ENCODE results near the gene ERGIC3. TPM values are rescaled to one million over a fixed set of nuclear protein-coding genes. Genes with fewer than 3 reads are reported as not detected.

ERGIC3 gene
- polyA plus RNA-seq, 1 of the 3 experiments (the other 2 are of a cell fraction): 661 TPM

DNA sequence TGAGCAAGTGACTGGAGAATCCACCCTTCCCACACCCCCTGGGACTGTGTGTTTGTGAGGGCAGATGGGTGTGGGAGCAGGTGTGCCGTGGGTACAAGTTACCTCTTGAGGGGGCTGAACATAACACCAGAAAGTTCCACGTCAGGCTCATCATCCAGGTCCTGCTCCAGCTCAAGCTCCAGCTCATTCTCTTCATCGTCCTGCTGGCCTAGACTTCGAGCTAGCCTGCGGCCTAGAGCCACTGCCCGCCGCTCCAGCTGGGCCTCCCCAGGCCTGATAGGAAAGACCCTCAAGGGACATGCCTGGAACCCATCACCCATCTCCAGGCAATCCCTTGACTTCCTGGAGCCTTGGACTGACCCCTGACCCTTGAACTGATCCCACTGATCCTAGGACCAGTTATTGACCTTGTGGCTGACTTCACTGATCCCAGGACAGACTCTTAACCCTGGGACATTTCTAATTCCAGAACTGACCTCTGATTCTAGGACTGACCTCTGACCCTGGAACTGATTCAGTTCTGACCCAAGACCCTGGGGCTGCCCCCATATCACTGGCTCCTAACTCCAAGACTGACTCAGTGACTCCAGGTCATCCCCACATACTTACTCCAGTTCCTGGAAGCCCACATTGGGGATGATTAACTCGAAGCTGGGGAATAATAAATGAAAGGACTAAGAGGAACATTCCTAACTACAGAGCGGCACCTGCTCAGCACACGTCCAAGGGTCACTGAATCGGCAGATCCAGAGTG is 62.0 kb downstream of the ERGIC3 start:
- no peaks in the 10 kb centered on the region for H3K27me3 ChIP-seq (ENCODE audit: insufficient read depth)
- DNase-seq: no peak
- no peaks in the 10 kb centered on the region for H3K36me3 ChIP-seq (replicated peaks in 1 of 2; ENCODE audit: control insufficient read depth in 1 of 2, insufficient read depth in 2 of 2, low read length in 1 of 2)
- no peak overlapping the region for H2AFZ ChIP-seq (ENCODE audit: low read depth)
- no peaks in the 10 kb centered on the region for H4K20me1 ChIP-seq (ENCODE audit: insufficient read depth)
- no peak overlapping the region for H3K9ac ChIP-seq
- no peak overlapping the region for H3K4me3 ChIP-seq (ENCODE audit: low read depth in 2 of 2, low read length in 1 of 2)
- H3K79me2 ChIP-seq (ENCODE audit: insufficient read depth): no peaks in the 10 kb centered on the region
- no peak overlapping the region for H3K27ac ChIP-seq (ENCODE audit: low read depth in 2 of 2, low read length in 1 of 2)
- H3K4me1 ChIP-seq (ENCODE audit: control insufficient read depth in 1 of 2, insufficient read depth in 2 of 2, low read depth in 1 of 2, low read length in 1 of 2): peaks cover 0 to 10% of the 10 kb centered on the region in 2 experiments; a peak in 1 of 4 replicates
- TF ChIP-seq MXI1 (IDR thresholded peaks at IDR 0.05; ENCODE audit: low read depth, low read length) (no peak), RXRA (IDR thresholded peaks at IDR 0.05; ENCODE audit: borderline replicate concordance, low read depth) (no peak), NRF1 (IDR thresholded peaks at IDR 0.05; ENCODE audit: low read depth, low read length) (no peak), RFX5 (IDR thresholded peaks at IDR 0.05; ENCODE audit: low read length) (no peak)
- WGBS (ENCODE audit: low lambda C conversion rate): 92% methylated on average over 11 of the region's 11 CpGs
- no peaks in the 10 kb centered on the region for H3F3A ChIP-seq (replicated peaks; ENCODE audit: insufficient read depth)
- CTCF ChIA-PET: interaction anchor here (0.7 to 1.9 kb wide), 4 partner anchors 10 to 92 kb away, joined by 3 to 5 read pairs (median 4); no protein-coding TSS in a partner anchor
- POLR2A ChIA-PET: interaction anchor here (1.2 kb wide), 1 partner anchor 12 kb away, joined by 4 read pairs; no protein-coding TSS in a partner anchor
- no peaks in the 10 kb centered on the region for H3K9me2 ChIP-seq
- H3K4me2 ChIP-seq: no peak overlapping the region
- no peaks in the 10 kb centered on the region for H3K9me3 ChIP-seq

- Histone ChIP-seq H3K36me3 (replicated peaks in 1 of 2; ENCODE audit: control insufficient read depth in 1 of 2, insufficient read depth in 2 of 2, low read length in 1 of 2) (no peaks in the 10 kb centered on the region), H3K4me3 (ENCODE audit: low read depth in 2 of 2, low read length in 1 of 2) (no peak overlapping the region), H3F3A (replicated peaks; ENCODE audit: insufficient read depth) (no peaks in the 10 kb centered on the region), H3K27ac (ENCODE audit: low read depth in 2 of 2, low read length in 1 of 2) (no peak overlapping the region), H3K4me2 (no peak overlapping the region), H3K9me3 (no peaks in the 10 kb centered on the region), H3K9ac (no peak overlapping the region), H3K4me1 (ENCODE audit: control insufficient read depth in 1 of 2, insufficient read depth in 2 of 2, low read depth in 1 of 2, low read length in 1 of 2) (peaks cover 0 to 10% of the 10 kb centered on the region in 2 experiments; a peak in 1 of 4 replicates), H2AFZ (ENCODE audit: low read depth) (no peak overlapping the region), H4K20me1 (ENCODE audit: insufficient read depth) (no peaks in the 10 kb centered on the region), H3K27me3 (ENCODE audit: insufficient read depth) (no peaks in the 10 kb centered on the region), H3K79me2 (ENCODE audit: insufficient read depth) (no peaks in the 10 kb centered on the region), H3K9me2 (no peaks in the 10 kb centered on the region)
- peak; percentile 45 for DNase-seq
- WGBS (ENCODE audit: low lambda C conversion rate): 52% methylated on average over 2 of the region's 4 CpGs
- TF ChIP-seq POLR2AphosphoS5 (IDR thresholded peaks at IDR 0.05; ENCODE audit: low read depth, low read length) (no peak), CTCF (IDR thresholded peaks at IDR 0.05) (peak; percentile 45)
- ChIA-PET CTCF (interaction anchor here (0.9 to 1.9 kb wide), 3 partner anchors 15 to 92 kb away, joined by 3 to 5 read pairs (median 4); no protein-coding TSS in a partner anchor), POLR2A (interaction anchor here (1.6 kb wide), 1 partner anchor 11 kb away, joined by 3 read pairs; the partner anchor contains the start of gene SPAG4)
Observed at GRCh38 chr20:35604449-35604747, 62.5 kb downstream of the ERGIC3 start.

DNA sequence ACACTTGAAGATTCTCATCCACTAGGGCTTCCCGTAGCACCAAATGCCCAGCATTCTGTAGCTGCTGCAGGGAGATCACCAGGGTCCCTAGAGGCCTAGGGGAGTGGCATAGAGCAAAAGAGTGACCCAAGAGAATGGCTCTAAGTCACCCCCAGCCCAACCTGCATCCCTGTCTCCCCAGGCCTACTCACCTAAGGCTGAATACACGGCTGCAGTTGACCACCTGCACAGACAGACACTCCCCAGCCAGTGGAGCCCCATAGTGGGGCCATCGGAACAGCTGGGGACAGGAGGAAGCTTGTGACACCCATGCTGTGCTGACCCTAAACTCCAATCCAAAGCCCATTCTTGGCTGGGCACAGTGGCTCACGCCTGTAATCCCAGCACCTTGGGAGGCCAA is 64.2 kb downstream of the ERGIC3 start:
- no peaks in the 10 kb centered on the region for H3K27me3 ChIP-seq (ENCODE audit: insufficient read depth)
- H3K9me2 ChIP-seq: no peaks in the 10 kb centered on the region
- DNase-seq: no peak
- no peak overlapping the region for H3K4me2 ChIP-seq
- no peaks in the 10 kb centered on the region for H4K20me1 ChIP-seq (ENCODE audit: insufficient read depth)
- no peaks in the 10 kb centered on the region for H3F3A ChIP-seq (replicated peaks; ENCODE audit: insufficient read depth)
- no peaks in the 10 kb centered on the region for H3K36me3 ChIP-seq (replicated peaks in 1 of 2; ENCODE audit: control insufficient read depth in 1 of 2, insufficient read depth in 2 of 2, low read length in 1 of 2)
- H3K9me3 ChIP-seq: no peaks in the 10 kb centered on the region
- H3K4me1 ChIP-seq (ENCODE audit: control insufficient read depth in 1 of 2, insufficient read depth in 2 of 2, low read depth in 1 of 2, low read length in 1 of 2): peaks cover 0 to 9% of the 10 kb centered on the region in 2 experiments; a peak in 1 of 4 replicates
- H2AFZ ChIP-seq (ENCODE audit: low read depth): no peak overlapping the region
- H3K27ac ChIP-seq (ENCODE audit: low read depth in 2 of 2, low read length in 1 of 2): no peak overlapping the region
- H3K4me3 ChIP-seq (ENCODE audit: low read depth in 2 of 2, low read length in 1 of 2): no peak overlapping the region
- no peak overlapping the region for H3K9ac ChIP-seq
- CTCF ChIA-PET: interaction anchor here (0.8 to 2.8 kb wide), 4 partner anchors 10 to 14 kb away, joined by 3 to 11 read pairs (median 4); partner anchors contain the start of gene SPAG4
- POLR2A ChIA-PET: no interaction called here
- 67% methylated on average over 1 of the region's 4 CpGs for WGBS (ENCODE audit: low lambda C conversion rate)
- H3K79me2 ChIP-seq (ENCODE audit: insufficient read depth): no peaks in the 10 kb centered on the region
- TF ChIP-seq FOXJ3 (CRISPR knock-in tag; IDR thresholded peaks at IDR 0.05) (no peak), CHD2 (IDR thresholded peaks at IDR 0.05; ENCODE audit: low read length, partially characterized antibody) (no peak), MEF2A (IDR thresholded peaks at IDR 0.05; ENCODE audit: borderline replicate concordance, low read depth) (no peak), MXI1 (IDR thresholded peaks at IDR 0.05; ENCODE audit: low read depth, low read length) (no peak), RXRA (IDR thresholded peaks at IDR 0.05; ENCODE audit: borderline replicate concordance, low read depth) (no peak), FOSL2 (IDR thresholded peaks at IDR 0.05; ENCODE audit: borderline replicate concordance, low read depth) (no peak), EZH2phosphoT487 (IDR thresholded peaks at IDR 0.05; ENCODE audit: borderline replicate concordance, low read depth) (no peak)
- TF ChIP-seq, protein P1, sequence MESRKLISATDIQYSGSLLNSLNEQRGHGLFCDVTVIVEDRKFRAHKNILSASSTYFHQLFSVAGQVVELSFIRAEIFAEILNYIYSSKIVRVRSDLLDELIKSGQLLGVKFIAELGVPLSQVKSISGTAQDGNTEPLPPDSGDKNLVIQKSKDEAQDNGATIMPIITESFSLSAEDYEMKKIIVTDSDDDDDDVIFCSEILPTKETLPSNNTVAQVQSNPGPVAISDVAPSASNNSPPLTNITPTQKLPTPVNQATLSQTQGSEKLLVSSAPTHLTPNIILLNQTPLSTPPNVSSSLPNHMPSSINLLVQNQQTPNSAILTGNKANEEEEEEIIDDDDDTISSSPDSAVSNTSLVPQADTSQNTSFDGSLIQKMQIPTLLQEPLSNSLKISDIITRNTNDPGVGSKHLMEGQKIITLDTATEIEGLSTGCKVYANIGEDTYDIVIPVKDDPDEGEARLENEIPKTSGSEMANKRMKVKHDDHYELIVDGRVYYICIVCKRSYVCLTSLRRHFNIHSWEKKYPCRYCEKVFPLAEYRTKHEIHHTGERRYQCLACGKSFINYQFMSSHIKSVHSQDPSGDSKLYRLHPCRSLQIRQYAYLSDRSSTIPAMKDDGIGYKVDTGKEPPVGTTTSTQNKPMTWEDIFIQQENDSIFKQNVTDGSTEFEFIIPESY (IDR thresholded peaks at IDR 0.05; ENCODE audit: borderline replicate concordance, low read depth): no peak
- TF ChIP-seq, protein P2, sequence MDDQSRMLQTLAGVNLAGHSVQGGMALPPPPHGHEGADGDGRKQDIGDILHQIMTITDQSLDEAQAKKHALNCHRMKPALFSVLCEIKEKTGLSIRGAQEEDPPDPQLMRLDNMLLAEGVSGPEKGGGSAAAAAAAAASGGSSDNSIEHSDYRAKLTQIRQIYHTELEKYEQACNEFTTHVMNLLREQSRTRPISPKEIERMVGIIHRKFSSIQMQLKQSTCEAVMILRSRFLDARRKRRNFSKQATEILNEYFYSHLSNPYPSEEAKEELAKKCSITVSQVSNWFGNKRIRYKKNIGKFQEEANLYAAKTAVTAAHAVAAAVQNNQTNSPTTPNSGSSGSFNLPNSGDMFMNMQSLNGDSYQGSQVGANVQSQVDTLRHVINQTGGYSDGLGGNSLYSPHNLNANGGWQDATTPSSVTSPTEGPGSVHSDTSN (IDR thresholded peaks at IDR 0.05): no peak
- TF ChIP-seq, protein P3, sequence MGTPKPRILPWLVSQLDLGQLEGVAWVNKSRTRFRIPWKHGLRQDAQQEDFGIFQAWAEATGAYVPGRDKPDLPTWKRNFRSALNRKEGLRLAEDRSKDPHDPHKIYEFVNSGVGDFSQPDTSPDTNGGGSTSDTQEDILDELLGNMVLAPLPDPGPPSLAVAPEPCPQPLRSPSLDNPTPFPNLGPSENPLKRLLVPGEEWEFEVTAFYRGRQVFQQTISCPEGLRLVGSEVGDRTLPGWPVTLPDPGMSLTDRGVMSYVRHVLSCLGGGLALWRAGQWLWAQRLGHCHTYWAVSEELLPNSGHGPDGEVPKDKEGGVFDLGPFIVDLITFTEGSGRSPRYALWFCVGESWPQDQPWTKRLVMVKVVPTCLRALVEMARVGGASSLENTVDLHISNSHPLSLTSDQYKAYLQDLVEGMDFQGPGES (IDR thresholded peaks at IDR 0.05; ENCODE audit: low read depth, low read length): no peak
